Inflammatory macrophage treated with lipopolysaccharide for 1 hour (primary cell): ENCODE measurements around the gene PNMA6E.
A peak's percentile ranks its signal among the peaks of the same experiment; 100 is the strongest.
"Not testable (repeated sequence)": the region's sequence is repeated elsewhere in the genome, so short reads cannot be mapped to it uniquely, and the experiment has no call there.

ENCODE experiments used
- DNase-seq, 2 donors: peaks; one replicate each; pipeline ENCODE4 v3.0.0-alpha.2; 2020 to 2022

Gene PNMA6E

GRCh38 chrX:153407736-153408135 is 6.6 kb upstream of the PNMA6E start:
- no peak for DNase-seq

GRCh38 chrX:153406903-153407302 is 5.8 kb upstream of the PNMA6E start:
- no peak for DNase-seq

GRCh38 chrX:153406011-153406410 is 4.9 kb upstream of the PNMA6E start:
- DNase-seq, result no peak

- no peak for DNase-seq
Observed at GRCh38 chrX:153405426-153405825, 4.3 kb upstream of the PNMA6E start.

- not testable (repeated sequence) for DNase-seq
Observed at GRCh38 chrX:153404333-153404732, 3.2 kb upstream of the PNMA6E start.

GRCh38 chrX:153400146-153401132 is 711 bp downstream of the PNMA6E start:
- peak; percentile 15 to 53 for DNase-seq

GRCh38 chrX:153398275-153398960 is 2.7 kb downstream of the PNMA6E start:
- DNase-seq, result no peak

- DNase-seq, result no peak
Observed at GRCh38 chrX:153397256-153397960, 3.7 kb downstream of the PNMA6E start.

- DNase-seq, result no peak
Observed at GRCh38 chrX:153396320-153397195, 4.6 kb downstream of the PNMA6E start.

- no peak for DNase-seq
Observed at GRCh38 chrX:153395613-153396319, 5.4 kb downstream of the PNMA6E start.

- DNase-seq, result no peak
Observed at GRCh38 chrX:153394612-153395011, 6.5 kb downstream of the PNMA6E start.

GRCh38 chrX:153392642-153393321 is 8.4 kb downstream of the PNMA6E start:
- DNase-seq, result no peak

- not testable (repeated sequence) for DNase-seq
Observed at GRCh38 chrX:153389460-153389768, 11.7 kb downstream of the PNMA6E start.

- DNase-seq, result no peak
Observed at GRCh38 chrX:153388722-153389459, 12.3 kb downstream of the PNMA6E start.

GRCh38 chrX:153387987-153388721 is 13.0 kb downstream of the PNMA6E start:
- no peak for DNase-seq

- DNase-seq, result no peak
Observed at GRCh38 chrX:153387345-153387744, 13.8 kb downstream of the PNMA6E start.

GRCh38 chrX:153386097-153386496 is 15.1 kb downstream of the PNMA6E start:
- DNase-seq, result no peak

- DNase-seq, result not testable (repeated sequence)
Observed at GRCh38 chrX:153384973-153385372, 16.2 kb downstream of the PNMA6E start.

- no peak for DNase-seq
Observed at GRCh38 chrX:153384390-153384789, 16.8 kb downstream of the PNMA6E start.
